KG1 (cell line): ENCODE data around the gene ACVR2A.

Experiments used
- DNase-seq: peaks from one replicate; lab custom pipeline; 2025; lab: John Stamatoyannopoulos, UW

Gene ACVR2A

GRCh38 chr2:147844697-147845410, at the start of gene ACVR2A:
Gene ACVR2A, plus strand, starts transcription at chr2:147845029. Its CDS starts 124 bp downstream, at chr2:147845153.
- no peak for DNase-seq

GRCh38 chr2:147800316-147800715, 44.5 kb upstream of the ACVR2A start:
- DNase-seq: no peak

- DNase-seq: no peak
Measured at GRCh38 chr2:147806846-147807245, 38.0 kb upstream of the ACVR2A start.

- DNase-seq: no peak
Measured at GRCh38 chr2:147808520-147808919, 36.3 kb upstream of the ACVR2A start.

- DNase-seq: no peak
Measured at GRCh38 chr2:147810883-147811765, 33.7 kb upstream of the ACVR2A start.

- no peak for DNase-seq
Measured at GRCh38 chr2:147818741-147819140, 26.1 kb upstream of the ACVR2A start.

- DNase-seq: no peak
Measured at GRCh38 chr2:147824620-147825019, 20.2 kb upstream of the ACVR2A start.

- no peak for DNase-seq
Measured at GRCh38 chr2:147826278-147827087, 18.3 kb upstream of the ACVR2A start.

GRCh38 chr2:147827088-147827375, 17.8 kb upstream of the ACVR2A start:
- no peak for DNase-seq

GRCh38 chr2:147829106-147829505, 15.7 kb upstream of the ACVR2A start:
- DNase-seq: no peak

GRCh38 chr2:147836099-147836498, 8.7 kb upstream of the ACVR2A start:
- no peak for DNase-seq

- no peak for DNase-seq
Measured at GRCh38 chr2:147843391-147843863, 1.4 kb upstream of the ACVR2A start.

GRCh38 chr2:147843864-147844696, 749 bp upstream of the ACVR2A start:
- DNase-seq: peak; percentile 62

- peak; percentile 38 for DNase-seq
Measured at GRCh38 chr2:147845411-147845971, 662 bp downstream of the ACVR2A start.

- DNase-seq: no peak
Measured at GRCh38 chr2:147846412-147847081, 1.7 kb downstream of the ACVR2A start.

- DNase-seq: no peak
Measured at GRCh38 chr2:147847746-147848391, 3.0 kb downstream of the ACVR2A start.

- no peak for DNase-seq
Measured at GRCh38 chr2:147850838-147851237, 6.0 kb downstream of the ACVR2A start.

GRCh38 chr2:147851244-147851930, 6.6 kb downstream of the ACVR2A start:
- no peak for DNase-seq

GRCh38 chr2:147854557-147855134, 9.8 kb downstream of the ACVR2A start:
- no peak for DNase-seq
